Astrocyte (in vitro differentiated cells and primary cell): Measurements from ENCODE around the gene HLA-DPA1. TPM values are rescaled to one million over a fixed set of nuclear protein-coding genes. Genes with fewer than 3 reads are reported as not detected.

Source experiments
- DNase-seq: peaks from one replicate; pipeline ENCODE4 v3.0.0-alpha.2; 2010; ENCODE audit warnings: low read depth
- FAIRE-seq: peaks from 2 replicates; lab custom pipeline; 2011; peaks lifted over from hg19 to GRCh38; lab: Jason Lieb, UNC
- H2AFZ ChIP-seq: 2 replicates; pipeline ENCODE4 v1.6.0; 2012; ENCODE audit warnings: low read depth, low read length, inconsistent platforms
- H3K27ac ChIP-seq: 2 replicates; pipeline ENCODE4 v1.5.1; 2011; ENCODE audit warnings: low read depth, low read length, inconsistent platforms
- H3K27me3 ChIP-seq: 2 replicates; pipeline ENCODE4 v1.6.0; 2011; ENCODE audit warnings: low read length, inconsistent platforms; ENCODE audit not compliant: insufficient read depth
- H3K36me3 ChIP-seq: 2 replicates; pipeline ENCODE4 v1.5.1; 2011; ENCODE audit warnings: low read length, inconsistent platforms; ENCODE audit not compliant: insufficient read depth
- H3K4me1 ChIP-seq: 2 replicates; pipeline ENCODE4 v1.5.1; 2011; ENCODE audit warnings: low read length, inconsistent platforms; ENCODE audit not compliant: insufficient read depth
- H3K4me2 ChIP-seq: 2 replicates; pipeline ENCODE4 v1.6.0; 2012; ENCODE audit warnings: low read length, inconsistent platforms
- H3K4me3 ChIP-seq: 2 replicates; pipeline ENCODE4 v1.5.1; 2011; ENCODE audit warnings: low read depth, mild to moderate bottlenecking, low read length, inconsistent platforms; ENCODE audit not compliant: insufficient read depth
- H3K79me2 ChIP-seq: 2 replicates; pipeline ENCODE4 v1.6.0; 2012; ENCODE audit warnings: mild to moderate bottlenecking, low read length, inconsistent platforms; ENCODE audit not compliant: insufficient read depth
- H3K9ac ChIP-seq: 2 replicates; pipeline ENCODE4 v1.6.0; 2012; ENCODE audit warnings: mild to moderate bottlenecking, low read length, inconsistent platforms
- H3K9me3 ChIP-seq: 2 replicates; pipeline ENCODE4 v1.5.1; 2012; ENCODE audit warnings: low read depth, mild to moderate bottlenecking, low read length, inconsistent platforms; ENCODE audit not compliant: insufficient read depth
- H4K20me1 ChIP-seq: 2 replicates; pipeline ENCODE4 v1.6.0; 2012; ENCODE audit warnings: low read length, inconsistent platforms; ENCODE audit not compliant: insufficient read depth
- H3K27ac Mint-ChIP-seq: one replicate; pipeline ENCODE4 v1.8.0; 2021; ENCODE audit warnings: mild to moderate bottlenecking, mixed read lengths; ENCODE audit not compliant: unreplicated experiment
- H3K27me3 Mint-ChIP-seq: one replicate; pipeline ENCODE4 v1.8.0; 2021; ENCODE audit warnings: low read depth, mixed read lengths; ENCODE audit not compliant: unreplicated experiment
- H3K36me3 Mint-ChIP-seq: one replicate; pipeline ENCODE4 v1.8.0; 2021; ENCODE audit warnings: low read depth, mixed read lengths; ENCODE audit not compliant: unreplicated experiment
- H3K4me1 Mint-ChIP-seq: one replicate; pipeline ENCODE4 v1.8.0; 2021; ENCODE audit warnings: low read depth, mixed read lengths; ENCODE audit not compliant: unreplicated experiment
- H3K4me3 Mint-ChIP-seq: one replicate; pipeline ENCODE4 v1.8.0; 2021; ENCODE audit warnings: mild to moderate bottlenecking, moderate library complexity, mixed read lengths; ENCODE audit not compliant: unreplicated experiment
- H3K9me3 Mint-ChIP-seq: one replicate; pipeline ENCODE4 v1.8.0; 2021; ENCODE audit warnings: mild to moderate bottlenecking, mixed read lengths; ENCODE audit not compliant: unreplicated experiment
- EZH2 ChIP-seq: IDR thresholded peaks from 2 replicates; pipeline ENCODE4 v1.6.1; 2012; ENCODE audit warnings: mild to moderate bottlenecking, low read length, inconsistent platforms; ENCODE audit not compliant: insufficient read depth
- total RNA-seq: library from RNA; stranded (reverse); gene quantifications from 2 replicates; pipeline ENCODE4 v1.2.1, GENCODE V29; 2021
- TF ChIP-seq, protein P1 (sequence below): IDR thresholded peaks from 2 replicates; pipeline ENCODE4 v1.5.1; 2011; ENCODE audit warnings: low read depth, mild to moderate bottlenecking, inconsistent platforms, low read length, moderate library complexity; ENCODE audit not compliant: insufficient read depth

Gene HLA-DPA1
- total RNA-seq, 1 donor from 2014 or later, result 1.7 TPM

DNA sequence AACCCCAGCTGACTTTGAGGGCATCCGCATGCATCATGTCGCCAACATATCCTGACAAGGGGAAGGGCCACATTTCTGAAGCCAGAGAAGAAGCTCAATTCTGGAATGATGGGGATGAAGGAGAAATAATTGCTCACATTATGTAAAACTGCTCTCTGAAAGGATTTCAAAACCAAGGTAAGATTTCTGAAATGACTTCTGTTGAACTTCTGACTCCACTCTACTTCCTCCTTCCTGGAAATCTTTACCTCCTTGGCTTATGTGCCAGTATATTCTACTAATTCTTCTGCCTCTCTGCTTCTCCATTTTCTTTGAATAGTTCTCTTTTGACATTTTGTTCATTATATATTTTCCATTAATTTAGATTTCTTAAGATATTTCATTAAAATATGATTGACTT lies 34.2 kb upstream of the HLA-DPA1 start:
- TF ChIP-seq, protein P1, sequence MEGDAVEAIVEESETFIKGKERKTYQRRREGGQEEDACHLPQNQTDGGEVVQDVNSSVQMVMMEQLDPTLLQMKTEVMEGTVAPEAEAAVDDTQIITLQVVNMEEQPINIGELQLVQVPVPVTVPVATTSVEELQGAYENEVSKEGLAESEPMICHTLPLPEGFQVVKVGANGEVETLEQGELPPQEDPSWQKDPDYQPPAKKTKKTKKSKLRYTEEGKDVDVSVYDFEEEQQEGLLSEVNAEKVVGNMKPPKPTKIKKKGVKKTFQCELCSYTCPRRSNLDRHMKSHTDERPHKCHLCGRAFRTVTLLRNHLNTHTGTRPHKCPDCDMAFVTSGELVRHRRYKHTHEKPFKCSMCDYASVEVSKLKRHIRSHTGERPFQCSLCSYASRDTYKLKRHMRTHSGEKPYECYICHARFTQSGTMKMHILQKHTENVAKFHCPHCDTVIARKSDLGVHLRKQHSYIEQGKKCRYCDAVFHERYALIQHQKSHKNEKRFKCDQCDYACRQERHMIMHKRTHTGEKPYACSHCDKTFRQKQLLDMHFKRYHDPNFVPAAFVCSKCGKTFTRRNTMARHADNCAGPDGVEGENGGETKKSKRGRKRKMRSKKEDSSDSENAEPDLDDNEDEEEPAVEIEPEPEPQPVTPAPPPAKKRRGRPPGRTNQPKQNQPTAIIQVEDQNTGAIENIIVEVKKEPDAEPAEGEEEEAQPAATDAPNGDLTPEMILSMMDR, result no peak
- TF ChIP-seq EZH2, result no peak
- Mint-ChIP-seq H3K4me1 (no peaks in the 10 kb centered on the region), H3K27ac (no peak overlapping the region), H3K36me3 (no peaks in the 10 kb centered on the region), H3K9me3 (peaks cover 12% of the 10 kb centered on the region), H3K4me3 (no peak overlapping the region), H3K27me3 (peaks cover 48% of the 10 kb centered on the region)
- no peaks in the 10 kb centered on the region for H3K9me3 ChIP-seq
- no peak overlapping the region for H3K27ac ChIP-seq
- no peaks in the 10 kb centered on the region for H3K36me3 ChIP-seq
- H3K4me2 ChIP-seq, result no peak overlapping the region
- peaks cover 23% of the 10 kb centered on the region for H3K27me3 ChIP-seq
- no peak overlapping the region for H2AFZ ChIP-seq
- no peak overlapping the region for H3K9ac ChIP-seq
- H3K79me2 ChIP-seq, result no peaks in the 10 kb centered on the region
- FAIRE-seq, result no peak
- H4K20me1 ChIP-seq, result no peaks in the 10 kb centered on the region
- no peaks in the 10 kb centered on the region for H3K4me1 ChIP-seq
- no peak for DNase-seq
- no peak overlapping the region for H3K4me3 ChIP-seq

DNA sequence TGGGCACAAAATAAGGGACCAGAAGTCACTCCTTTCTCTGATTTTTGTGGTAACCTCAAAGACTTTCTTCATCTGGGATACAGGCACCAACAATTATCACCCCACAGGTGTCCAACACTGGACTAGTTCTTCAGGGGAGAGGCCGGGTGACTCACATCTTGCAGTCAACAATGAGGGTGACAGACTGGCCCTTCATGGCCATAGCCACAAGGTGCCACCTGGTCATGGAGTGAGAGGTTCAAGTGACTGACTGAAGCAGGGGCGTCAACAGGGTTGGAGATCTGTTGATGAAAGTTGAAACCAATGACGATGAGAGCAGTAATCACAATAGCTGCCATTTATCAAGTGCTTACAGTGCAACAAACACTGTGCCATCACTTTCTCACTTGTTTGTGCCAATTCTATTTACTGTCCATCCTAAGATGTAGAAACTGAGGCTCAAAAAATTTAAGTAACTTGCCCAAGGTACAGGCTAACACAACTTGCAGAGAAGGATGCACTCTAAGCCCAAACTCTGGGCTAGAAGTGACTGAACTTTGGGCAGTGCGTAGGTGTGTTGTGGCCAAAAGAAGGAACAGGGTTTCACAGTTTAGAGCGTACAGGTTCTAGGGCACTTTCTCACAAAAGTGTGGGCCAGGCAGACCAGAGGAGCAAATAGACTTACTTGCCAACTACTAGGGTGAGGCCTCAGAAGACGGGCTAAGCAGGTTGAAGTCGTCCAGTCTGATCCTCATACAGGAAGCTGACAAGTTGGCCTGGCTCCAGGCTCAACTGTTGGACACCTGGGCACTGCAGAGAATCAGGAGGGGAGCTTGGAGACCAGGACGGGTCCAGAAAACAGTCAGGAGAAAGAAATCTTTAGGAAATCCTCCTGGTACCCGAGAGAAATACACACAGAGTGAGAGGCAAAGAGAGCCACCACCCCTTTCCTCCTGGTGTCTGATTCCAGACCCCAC lies 32.7 kb upstream of the HLA-DPA1 start:
- no peak overlapping the region for H3K4me2 ChIP-seq
- H3K36me3 Mint-ChIP-seq, result no peaks in the 10 kb centered on the region
- peaks cover 15% of the 10 kb centered on the region for H3K9me3 Mint-ChIP-seq
- no peak overlapping the region for H3K4me3 Mint-ChIP-seq
- H3K9me3 ChIP-seq, result no peaks in the 10 kb centered on the region
- H3K79me2 ChIP-seq, result no peaks in the 10 kb centered on the region
- DNase-seq (no peak), FAIRE-seq (no peak)
- no peaks in the 10 kb centered on the region for H3K36me3 ChIP-seq
- H3K27me3 Mint-ChIP-seq, result peaks cover 47% of the 10 kb centered on the region
- peaks cover 20% of the 10 kb centered on the region for H3K27me3 ChIP-seq
- H3K9ac ChIP-seq, result no peak overlapping the region
- no peak overlapping the region for H3K27ac Mint-ChIP-seq
- no peak overlapping the region for H3K27ac ChIP-seq
- H3K4me3 ChIP-seq, result no peak overlapping the region
- TF ChIP-seq, protein P1, result no peak
- no peaks in the 10 kb centered on the region for H4K20me1 ChIP-seq
- H3K4me1 ChIP-seq, result no peaks in the 10 kb centered on the region
- no peaks in the 10 kb centered on the region for H3K4me1 Mint-ChIP-seq
- no peak overlapping the region for H2AFZ ChIP-seq

DNA sequence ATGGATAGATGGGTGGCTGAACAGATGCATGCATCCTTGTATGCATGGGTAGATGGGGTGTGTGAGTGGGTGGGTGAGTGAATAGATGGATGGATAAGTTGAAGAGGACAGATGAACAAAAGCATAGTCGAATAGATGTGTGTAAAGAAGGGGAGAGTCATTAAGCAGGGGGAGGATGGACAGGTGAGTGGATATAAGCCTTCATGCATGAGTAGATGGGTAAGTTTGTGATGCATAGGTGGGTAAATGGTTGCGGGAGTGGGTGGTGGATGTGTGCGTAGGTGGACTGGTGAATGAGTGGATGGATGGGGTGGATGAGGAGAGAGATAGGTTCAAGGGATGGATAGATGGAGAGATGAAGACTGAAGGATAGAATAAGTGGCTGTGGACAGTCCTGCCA lies 31.9 kb upstream of the HLA-DPA1 start:
- Mint-ChIP-seq H3K4me3 (no peak overlapping the region), H3K9me3 (peaks cover 15% of the 10 kb centered on the region), H3K4me1 (no peaks in the 10 kb centered on the region), H3K36me3 (no peaks in the 10 kb centered on the region), H3K27me3 (peaks cover 43% of the 10 kb centered on the region), H3K27ac (no peak overlapping the region)
- Histone ChIP-seq H4K20me1 (no peaks in the 10 kb centered on the region), H3K4me3 (no peak overlapping the region), H3K9me3 (peaks cover under 1% of the 10 kb centered on the region), H3K4me2 (no peak overlapping the region), H2AFZ (no peak overlapping the region), H3K4me1 (no peaks in the 10 kb centered on the region), H3K27me3 (peaks cover 17% of the 10 kb centered on the region), H3K27ac (no peak overlapping the region), H3K79me2 (no peaks in the 10 kb centered on the region), H3K36me3 (no peaks in the 10 kb centered on the region), H3K9ac (no peak overlapping the region)
- no peak for FAIRE-seq
- TF ChIP-seq, protein P1, result no peak
- no peak for TF ChIP-seq EZH2
- DNase-seq, result no peak
